Activated naive CD4-positive, alpha-beta T cell treated with anti-CD3 and anti-CD28 coated beads, Interleukin-2, amount 10 ng/mL, durations not matched to agents 5 hours and 36 hours (primary cell): ENCODE results near the gene S100A11. TPM values are rescaled to one million over a fixed set of nuclear protein-coding genes. Genes with fewer than 3 reads are reported as not detected.

ENCODE experiments used
- total RNA-seq, 2 experiments: library from RNA; stranded (reverse); gene quantifications; one replicate each; pipeline ENCODE4 v1.2.3, GENCODE V29; 2021

Gene S100A11
- total RNA-seq: 100 to 1,000 TPM; 304 to 323 TPM

GRCh38 chr1:152036267-152037216, at the start of gene S100A11:
S100A11 (minus strand) TSS chr1:152037004; CDS start chr1:152036915, 89 bp downstream.

GRCh38 chr1:151993734-151994496, 42.9 kb downstream of the S100A11 start, which contains the start of gene S100A10:
S100A10 (minus strand) TSS chr1:151993859; CDS start chr1:151986230, 7,629 bp downstream.

Other genes with a start within 250 kb of the S100A11 start
- gene TDRKH, start 246.5 kb downstream of the S100A11 start, total RNA-seq: 10 to 100 TPM; 15.8 to 18.3 TPM
- gene LINGO4, start 231.6 kb downstream of the S100A11 start, total RNA-seq: under 1 TPM; 0.10 TPM
- gene RORC, start 205.2 kb downstream of the S100A11 start, total RNA-seq: under 1 TPM; 0.70 to 0.76 TPM
- gene C2CD4D, start 197.2 kb downstream of the S100A11 start, total RNA-seq: under 1 TPM; 0.51 to 0.55 TPM
- gene THEM5, start 183.3 kb downstream of the S100A11 start, total RNA-seq: not detected
- 10 to 100 TPM; 24.7 to 25.8 TPM for gene THEM4, start 127.5 kb downstream of the S100A11 start, total RNA-seq
- gene S100A10, start 43.1 kb downstream of the S100A11 start, total RNA-seq: 100 to 1,000 TPM; 489 to 516 TPM
- gene TCHHL1, start 52.1 kb upstream of the S100A11 start, total RNA-seq: not detected
- gene TCHH, start 78.4 kb upstream of the S100A11 start, total RNA-seq: under 1 TPM in 1 of 2 experiments, not detected in 1; 0.02 TPM
- gene RPTN, start 122.2 kb upstream of the S100A11 start, total RNA-seq: not detected
- gene HRNR, start 187.2 kb upstream of the S100A11 start, total RNA-seq: not detected